ENCODE data around the gene CNN2.

Gene CNN2

GRCh38 chr19:989381-990081 lies 36.9 kb upstream of the CNN2 start:
- Histone ChIP-seq H3K9ac (ENCODE audit: low read length in 5 of 5) (no peak overlapping the region), H3K36me3 (ENCODE audit: control insufficient read depth in 5 of 5, insufficient read depth in 5 of 5, low read length in 5 of 5) (peaks cover 0 to 69% (median 42%) of the 10 kb centered on the region in 5 donors), H3K27me3 (ENCODE audit: control insufficient read depth in 5 of 5, insufficient read depth in 4 of 5, low read length in 5 of 5) (no peaks in the 10 kb centered on the region), H3K9me3 (ENCODE audit: control insufficient read depth in 5 of 5, low read length in 5 of 5) (no peaks in the 10 kb centered on the region), H3K4me1 (ENCODE audit: control insufficient read depth in 5 of 5, insufficient read depth in 5 of 5, low read length in 5 of 5) (peaks cover 0 to 52% (median 23%) of the 10 kb centered on the region in 5 donors), H3K4me3 (ENCODE audit: low read depth in 1 of 5, low read length in 5 of 5) (no peak overlapping the region), H3K27ac (ENCODE audit: low read depth, low read length) (no peak overlapping the region)

GRCh38 chr19:990119-990571 lies 36.3 kb upstream of the CNN2 start:
- peaks cover 0 to 69% (median 42%) of the 10 kb centered on the region in 5 donors for H3K36me3 ChIP-seq (ENCODE audit: control insufficient read depth in 5 of 5, insufficient read depth in 5 of 5, low read length in 5 of 5)
- H3K9ac ChIP-seq (ENCODE audit: low read length in 5 of 5): no peak overlapping the region
- no peaks in the 10 kb centered on the region for H3K9me3 ChIP-seq (ENCODE audit: control insufficient read depth in 5 of 5, low read length in 5 of 5)
- no peaks in the 10 kb centered on the region for H3K27me3 ChIP-seq (ENCODE audit: control insufficient read depth in 5 of 5, insufficient read depth in 4 of 5, low read length in 5 of 5)
- no peak overlapping the region for H3K27ac ChIP-seq (ENCODE audit: low read depth, low read length)
- peaks cover 0 to 52% (median 20%) of the 10 kb centered on the region in 5 donors for H3K4me1 ChIP-seq (ENCODE audit: control insufficient read depth in 5 of 5, insufficient read depth in 5 of 5, low read length in 5 of 5)
- H3K4me3 ChIP-seq (ENCODE audit: low read depth in 1 of 5, low read length in 5 of 5): no peak overlapping the region

- H3K9ac ChIP-seq (ENCODE audit: low read length in 5 of 5): no peak overlapping the region
- H3K4me1 ChIP-seq (ENCODE audit: control insufficient read depth in 5 of 5, insufficient read depth in 5 of 5, low read length in 5 of 5): peaks cover 0 to 53% (median 25%) of the 10 kb centered on the region in 5 donors
- H3K27ac ChIP-seq (ENCODE audit: low read depth, low read length): no peak overlapping the region
- peaks cover 0 to 68% (median 42%) of the 10 kb centered on the region in 5 donors for H3K36me3 ChIP-seq (ENCODE audit: control insufficient read depth in 5 of 5, insufficient read depth in 5 of 5, low read length in 5 of 5)
- no peak overlapping the region for H3K4me3 ChIP-seq (ENCODE audit: low read depth in 1 of 5, low read length in 5 of 5)
- H3K27me3 ChIP-seq (ENCODE audit: control insufficient read depth in 5 of 5, insufficient read depth in 4 of 5, low read length in 5 of 5): peaks cover 0 to 4% (median 2%) of the 10 kb centered on the region in 5 donors
- H3K9me3 ChIP-seq (ENCODE audit: control insufficient read depth in 5 of 5, low read length in 5 of 5): no peaks in the 10 kb centered on the region
Measured at GRCh38 chr19:990746-991145, 35.7 kb upstream of the CNN2 start.

GRCh38 chr19:991174-991931 lies 35.1 kb upstream of the CNN2 start:
- H3K27me3 ChIP-seq (ENCODE audit: control insufficient read depth in 5 of 5, insufficient read depth in 4 of 5, low read length in 5 of 5): peaks cover 5 to 11% (median 8%) of the 10 kb centered on the region in 5 donors
- peaks cover 0 to 60% (median 31%) of the 10 kb centered on the region in 5 donors for H3K4me1 ChIP-seq (ENCODE audit: control insufficient read depth in 5 of 5, insufficient read depth in 5 of 5, low read length in 5 of 5)
- no peak overlapping the region for H3K27ac ChIP-seq (ENCODE audit: low read depth, low read length)
- H3K9ac ChIP-seq (ENCODE audit: low read length in 5 of 5): no peak overlapping the region
- H3K4me3 ChIP-seq (ENCODE audit: low read depth in 1 of 5, low read length in 5 of 5): no peak overlapping the region
- no peaks in the 10 kb centered on the region for H3K9me3 ChIP-seq (ENCODE audit: control insufficient read depth in 5 of 5, low read length in 5 of 5)
- peaks cover 0 to 62% (median 37%) of the 10 kb centered on the region in 5 donors for H3K36me3 ChIP-seq (ENCODE audit: control insufficient read depth in 5 of 5, insufficient read depth in 5 of 5, low read length in 5 of 5)

GRCh38 chr19:991932-992669 lies 34.3 kb upstream of the CNN2 start:
- H3K27ac ChIP-seq (ENCODE audit: low read depth, low read length): peak overlapping the region; percentile 26
- peaks cover 0 to 62% (median 34%) of the 10 kb centered on the region in 5 donors for H3K4me1 ChIP-seq (ENCODE audit: control insufficient read depth in 5 of 5, insufficient read depth in 5 of 5, low read length in 5 of 5)
- peaks cover 6 to 16% (median 9%) of the 10 kb centered on the region in 5 donors for H3K27me3 ChIP-seq (ENCODE audit: control insufficient read depth in 5 of 5, insufficient read depth in 4 of 5, low read length in 5 of 5)
- no peak overlapping the region for H3K4me3 ChIP-seq (ENCODE audit: low read depth in 1 of 5, low read length in 5 of 5)
- H3K36me3 ChIP-seq (ENCODE audit: control insufficient read depth in 5 of 5, insufficient read depth in 5 of 5, low read length in 5 of 5): peaks cover 0 to 54% (median 31%) of the 10 kb centered on the region in 5 donors
- no peak overlapping the region for H3K9ac ChIP-seq (ENCODE audit: low read length in 5 of 5)
- no peaks in the 10 kb centered on the region for H3K9me3 ChIP-seq (ENCODE audit: control insufficient read depth in 5 of 5, low read length in 5 of 5)

GRCh38 chr19:992670-993055 lies 33.7 kb upstream of the CNN2 start:
- H3K4me1 ChIP-seq (ENCODE audit: control insufficient read depth in 5 of 5, insufficient read depth in 5 of 5, low read length in 5 of 5): peaks cover 0 to 62% (median 34%) of the 10 kb centered on the region in 5 donors
- no peaks in the 10 kb centered on the region for H3K9me3 ChIP-seq (ENCODE audit: control insufficient read depth in 5 of 5, low read length in 5 of 5)
- peaks cover 9 to 19% (median 15%) of the 10 kb centered on the region in 5 donors for H3K27me3 ChIP-seq (ENCODE audit: control insufficient read depth in 5 of 5, insufficient read depth in 4 of 5, low read length in 5 of 5)
- peak overlapping the region in 1 of 5 donors; percentile 30 for H3K9ac ChIP-seq (ENCODE audit: low read length in 5 of 5)
- H3K36me3 ChIP-seq (ENCODE audit: control insufficient read depth in 5 of 5, insufficient read depth in 5 of 5, low read length in 5 of 5): peaks cover 0 to 49% (median 27%) of the 10 kb centered on the region in 5 donors
- H3K4me3 ChIP-seq (ENCODE audit: low read depth in 1 of 5, low read length in 5 of 5): no peak overlapping the region
- H3K27ac ChIP-seq (ENCODE audit: low read depth, low read length): peak overlapping the region; percentile 26

- Histone ChIP-seq H3K4me1 (ENCODE audit: control insufficient read depth in 5 of 5, insufficient read depth in 5 of 5, low read length in 5 of 5) (peaks cover 0 to 62% (median 34%) of the 10 kb centered on the region in 5 donors), H3K36me3 (ENCODE audit: control insufficient read depth in 5 of 5, insufficient read depth in 5 of 5, low read length in 5 of 5) (peaks cover 0 to 44% (median 22%) of the 10 kb centered on the region in 5 donors), H3K27ac (ENCODE audit: low read depth, low read length) (peak overlapping the region; percentile 26), H3K4me3 (ENCODE audit: low read depth in 1 of 5, low read length in 5 of 5) (no peak overlapping the region), H3K9me3 (ENCODE audit: control insufficient read depth in 5 of 5, low read length in 5 of 5) (no peaks in the 10 kb centered on the region), H3K9ac (ENCODE audit: low read length in 5 of 5) (peak overlapping the region in 1 of 5 donors; percentile 54), H3K27me3 (ENCODE audit: control insufficient read depth in 5 of 5, insufficient read depth in 4 of 5, low read length in 5 of 5) (peaks cover 13 to 22% (median 20%) of the 10 kb centered on the region in 5 donors)
Measured at GRCh38 chr19:993361-993830, 33.0 kb upstream of the CNN2 start.

- H3K27ac ChIP-seq (ENCODE audit: low read depth, low read length): peak overlapping the region; percentile 26
- peaks cover 0 to 62% (median 34%) of the 10 kb centered on the region in 5 donors for H3K4me1 ChIP-seq (ENCODE audit: control insufficient read depth in 5 of 5, insufficient read depth in 5 of 5, low read length in 5 of 5)
- no peak overlapping the region for H3K4me3 ChIP-seq (ENCODE audit: low read depth in 1 of 5, low read length in 5 of 5)
- no peak overlapping the region for H3K9ac ChIP-seq (ENCODE audit: low read length in 5 of 5)
- peaks cover 16 to 25% (median 23%) of the 10 kb centered on the region in 5 donors for H3K27me3 ChIP-seq (ENCODE audit: control insufficient read depth in 5 of 5, insufficient read depth in 4 of 5, low read length in 5 of 5)
- no peaks in the 10 kb centered on the region for H3K9me3 ChIP-seq (ENCODE audit: control insufficient read depth in 5 of 5, low read length in 5 of 5)
- peaks cover 0 to 40% (median 18%) of the 10 kb centered on the region in 5 donors for H3K36me3 ChIP-seq (ENCODE audit: control insufficient read depth in 5 of 5, insufficient read depth in 5 of 5, low read length in 5 of 5)
Measured at GRCh38 chr19:993831-994393, 32.5 kb upstream of the CNN2 start.

- Histone ChIP-seq H3K9me3 (ENCODE audit: control insufficient read depth in 5 of 5, low read length in 5 of 5) (no peaks in the 10 kb centered on the region), H3K27me3 (ENCODE audit: control insufficient read depth in 5 of 5, insufficient read depth in 4 of 5, low read length in 5 of 5) (peaks cover 22 to 31% (median 29%) of the 10 kb centered on the region in 5 donors), H3K36me3 (ENCODE audit: control insufficient read depth in 5 of 5, insufficient read depth in 5 of 5, low read length in 5 of 5) (peaks cover 0 to 36% (median 15%) of the 10 kb centered on the region in 5 donors), H3K4me1 (ENCODE audit: control insufficient read depth in 5 of 5, insufficient read depth in 5 of 5, low read length in 5 of 5) (peaks cover 0 to 62% (median 34%) of the 10 kb centered on the region in 5 donors), H3K9ac (ENCODE audit: low read length in 5 of 5) (no peak overlapping the region), H3K4me3 (ENCODE audit: low read depth in 1 of 5, low read length in 5 of 5) (no peak overlapping the region), H3K27ac (ENCODE audit: low read depth, low read length) (no peak overlapping the region)
Measured at GRCh38 chr19:994516-994915, 31.9 kb upstream of the CNN2 start.

All from subcutaneous abdominal adipose tissue (tissue), 5 donors.